Measurements from ENCODE around the gene KIAA1671. TPM values are rescaled to one million over a fixed set of nuclear protein-coding genes. Genes with fewer than 3 reads are reported as not detected.
"Not testable (repeated sequence)": the region's sequence is repeated elsewhere in the genome, so short reads cannot be mapped to it uniquely, and the experiment has no call there.

The KIAA1671 gene
- polyA plus RNA-seq, 1 donor from 2014 or later, result 3.0 TPM

DNA sequence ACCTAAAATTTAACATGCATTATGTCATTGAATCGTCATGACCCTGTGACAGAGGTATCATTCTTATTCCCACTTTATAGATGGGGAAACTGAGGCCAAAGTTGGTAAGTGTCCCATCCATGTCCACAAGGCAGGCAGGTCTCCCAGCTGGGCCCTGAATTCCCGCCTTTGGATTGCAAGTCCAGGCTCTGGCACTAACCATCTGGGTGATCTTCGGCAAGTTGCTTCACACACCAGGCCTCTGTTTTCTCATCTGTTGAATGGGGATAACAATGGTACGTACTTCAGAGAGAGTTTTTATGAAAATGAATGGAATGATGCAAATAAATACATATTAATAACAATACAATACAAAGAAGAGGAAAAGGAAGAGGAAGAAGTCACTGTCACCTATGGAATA is 250.6 kb downstream of the KIAA1671 start:
- Histone ChIP-seq H3K9me2 (ENCODE audit: insufficient read depth, low read length) (no peaks in the 10 kb centered on the region), H3K27me3 (ENCODE audit: insufficient read depth, low read depth, low read length) (no peaks in the 10 kb centered on the region), H3K27ac (ENCODE audit: low read length) (no peak overlapping the region), H3F3A (ENCODE audit: insufficient read depth, low read length, poor library complexity, severe bottlenecking) (no peaks in the 10 kb centered on the region), H3K9me3 (ENCODE audit: low read length) (no peaks in the 10 kb centered on the region), H3K4me2 (ENCODE audit: low read length) (no peak overlapping the region), H3K4me3 (ENCODE audit: low read length) (no peak overlapping the region), H2AFZ (ENCODE audit: low read depth, low read length) (no peak overlapping the region), H3K9ac (ENCODE audit: low read length) (no peak overlapping the region), H3K79me2 (replicated peaks; ENCODE audit: insufficient read depth, low read length) (no peaks in the 10 kb centered on the region), H3K36me3 (ENCODE audit: insufficient read depth, low read length) (no peaks in the 10 kb centered on the region), H4K20me1 (ENCODE audit: insufficient read depth) (no peaks in the 10 kb centered on the region)
- TF ChIP-seq RAD21 (conservative IDR thresholded peaks at IDR 0.05) (no peak), MXI1 (conservative IDR thresholded peaks at IDR 0.05; ENCODE audit: poor library complexity, severe bottlenecking) (no peak), TAF1 (IDR thresholded peaks at IDR 0.05; ENCODE audit: low read depth) (no peak), SMC3 (conservative IDR thresholded peaks at IDR 0.05; ENCODE audit: poor library complexity) (no peak), POLR2AphosphoS5 (IDR thresholded peaks at IDR 0.05) (no peak), EP300 (conservative IDR thresholded peaks at IDR 0.05; ENCODE audit: poor library complexity, severe bottlenecking) (no peak), EZH2 (IDR thresholded peaks at IDR 0.05; ENCODE audit: borderline replicate concordance, insufficient read depth, low read length, poor library complexity, severe bottlenecking) (no peak)
- TF ChIP-seq, protein P1, sequence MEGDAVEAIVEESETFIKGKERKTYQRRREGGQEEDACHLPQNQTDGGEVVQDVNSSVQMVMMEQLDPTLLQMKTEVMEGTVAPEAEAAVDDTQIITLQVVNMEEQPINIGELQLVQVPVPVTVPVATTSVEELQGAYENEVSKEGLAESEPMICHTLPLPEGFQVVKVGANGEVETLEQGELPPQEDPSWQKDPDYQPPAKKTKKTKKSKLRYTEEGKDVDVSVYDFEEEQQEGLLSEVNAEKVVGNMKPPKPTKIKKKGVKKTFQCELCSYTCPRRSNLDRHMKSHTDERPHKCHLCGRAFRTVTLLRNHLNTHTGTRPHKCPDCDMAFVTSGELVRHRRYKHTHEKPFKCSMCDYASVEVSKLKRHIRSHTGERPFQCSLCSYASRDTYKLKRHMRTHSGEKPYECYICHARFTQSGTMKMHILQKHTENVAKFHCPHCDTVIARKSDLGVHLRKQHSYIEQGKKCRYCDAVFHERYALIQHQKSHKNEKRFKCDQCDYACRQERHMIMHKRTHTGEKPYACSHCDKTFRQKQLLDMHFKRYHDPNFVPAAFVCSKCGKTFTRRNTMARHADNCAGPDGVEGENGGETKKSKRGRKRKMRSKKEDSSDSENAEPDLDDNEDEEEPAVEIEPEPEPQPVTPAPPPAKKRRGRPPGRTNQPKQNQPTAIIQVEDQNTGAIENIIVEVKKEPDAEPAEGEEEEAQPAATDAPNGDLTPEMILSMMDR (IDR thresholded peaks at IDR 0.05; ENCODE audit: poor library complexity, severe bottlenecking), result no peak
- TF ChIP-seq, protein P2, sequence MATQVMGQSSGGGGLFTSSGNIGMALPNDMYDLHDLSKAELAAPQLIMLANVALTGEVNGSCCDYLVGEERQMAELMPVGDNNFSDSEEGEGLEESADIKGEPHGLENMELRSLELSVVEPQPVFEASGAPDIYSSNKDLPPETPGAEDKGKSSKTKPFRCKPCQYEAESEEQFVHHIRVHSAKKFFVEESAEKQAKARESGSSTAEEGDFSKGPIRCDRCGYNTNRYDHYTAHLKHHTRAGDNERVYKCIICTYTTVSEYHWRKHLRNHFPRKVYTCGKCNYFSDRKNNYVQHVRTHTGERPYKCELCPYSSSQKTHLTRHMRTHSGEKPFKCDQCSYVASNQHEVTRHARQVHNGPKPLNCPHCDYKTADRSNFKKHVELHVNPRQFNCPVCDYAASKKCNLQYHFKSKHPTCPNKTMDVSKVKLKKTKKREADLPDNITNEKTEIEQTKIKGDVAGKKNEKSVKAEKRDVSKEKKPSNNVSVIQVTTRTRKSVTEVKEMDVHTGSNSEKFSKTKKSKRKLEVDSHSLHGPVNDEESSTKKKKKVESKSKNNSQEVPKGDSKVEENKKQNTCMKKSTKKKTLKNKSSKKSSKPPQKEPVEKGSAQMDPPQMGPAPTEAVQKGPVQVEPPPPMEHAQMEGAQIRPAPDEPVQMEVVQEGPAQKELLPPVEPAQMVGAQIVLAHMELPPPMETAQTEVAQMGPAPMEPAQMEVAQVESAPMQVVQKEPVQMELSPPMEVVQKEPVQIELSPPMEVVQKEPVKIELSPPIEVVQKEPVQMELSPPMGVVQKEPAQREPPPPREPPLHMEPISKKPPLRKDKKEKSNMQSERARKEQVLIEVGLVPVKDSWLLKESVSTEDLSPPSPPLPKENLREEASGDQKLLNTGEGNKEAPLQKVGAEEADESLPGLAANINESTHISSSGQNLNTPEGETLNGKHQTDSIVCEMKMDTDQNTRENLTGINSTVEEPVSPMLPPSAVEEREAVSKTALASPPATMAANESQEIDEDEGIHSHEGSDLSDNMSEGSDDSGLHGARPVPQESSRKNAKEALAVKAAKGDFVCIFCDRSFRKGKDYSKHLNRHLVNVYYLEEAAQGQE (IDR thresholded peaks at IDR 0.05; ENCODE audit: borderline replicate concordance), result no peak

DNA sequence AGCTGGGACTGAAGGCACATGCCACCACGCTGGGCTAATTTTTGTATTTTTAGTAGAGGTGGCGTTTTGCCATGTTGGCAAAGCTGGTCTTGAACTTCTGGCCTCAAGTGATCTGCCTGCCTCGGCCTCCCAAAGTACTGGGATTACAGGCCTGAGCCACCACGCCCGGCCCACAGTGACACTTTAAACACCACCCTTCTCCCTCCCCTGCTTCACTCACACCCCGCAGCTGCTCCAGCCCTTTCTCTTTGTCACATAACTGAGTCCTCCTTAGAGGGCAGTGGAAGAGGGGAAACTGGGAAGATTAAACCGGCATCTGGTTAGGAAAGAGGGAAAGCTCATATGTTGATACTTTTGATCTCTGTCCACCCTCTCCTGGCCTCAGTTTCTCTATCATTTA is 252.0 kb downstream of the KIAA1671 start:
- not testable (repeated sequence) for H2AFZ ChIP-seq (ENCODE audit: low read depth, low read length); H4K20me1 ChIP-seq (ENCODE audit: insufficient read depth); H3F3A ChIP-seq (ENCODE audit: insufficient read depth, low read length, poor library complexity, severe bottlenecking); H3K9ac ChIP-seq (ENCODE audit: low read length); H3K27ac ChIP-seq (ENCODE audit: low read length); H3K36me3 ChIP-seq (ENCODE audit: insufficient read depth, low read length); H3K4me3 ChIP-seq (ENCODE audit: low read length); H3K9me3 ChIP-seq (ENCODE audit: low read length); H3K4me2 ChIP-seq (ENCODE audit: low read length); H3K9me2 ChIP-seq (ENCODE audit: insufficient read depth, low read length); H3K27me3 ChIP-seq (ENCODE audit: insufficient read depth, low read depth, low read length); H3K79me2 ChIP-seq (replicated peaks; ENCODE audit: insufficient read depth, low read length)

DNA sequence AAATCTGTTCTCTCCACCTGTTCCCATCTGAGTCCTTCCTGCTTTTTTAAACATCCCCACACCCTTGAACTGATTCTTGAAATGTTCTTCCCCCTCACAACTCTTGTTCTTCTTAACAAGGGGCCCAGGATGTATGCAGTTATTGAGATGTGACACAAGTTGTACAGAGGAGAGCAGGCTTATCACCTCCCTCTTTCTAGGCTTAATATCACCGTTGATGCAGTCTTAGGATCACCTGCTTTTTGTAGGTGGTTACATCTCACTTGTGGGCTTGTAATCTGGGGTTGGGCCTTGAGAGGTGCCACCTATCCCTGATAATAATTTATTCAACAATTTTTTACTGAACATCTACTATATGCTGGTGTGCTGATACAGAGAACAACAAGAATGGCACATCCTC is 253.3 kb downstream of the KIAA1671 start:
- no peaks in the 10 kb centered on the region for H3F3A ChIP-seq (ENCODE audit: insufficient read depth, low read length, poor library complexity, severe bottlenecking)
- H3K4me2 ChIP-seq (ENCODE audit: low read length), result no peak overlapping the region
- no peak overlapping the region for H3K4me3 ChIP-seq (ENCODE audit: low read length)
- no peak overlapping the region for H2AFZ ChIP-seq (ENCODE audit: low read depth, low read length)
- no peaks in the 10 kb centered on the region for H3K27me3 ChIP-seq (ENCODE audit: insufficient read depth, low read depth, low read length)
- no peaks in the 10 kb centered on the region for H3K9me2 ChIP-seq (ENCODE audit: insufficient read depth, low read length)
- TF ChIP-seq, protein P2 (IDR thresholded peaks at IDR 0.05; ENCODE audit: borderline replicate concordance), result no peak
- TF ChIP-seq SMC3 (conservative IDR thresholded peaks at IDR 0.05; ENCODE audit: poor library complexity) (no peak), POLR2AphosphoS5 (IDR thresholded peaks at IDR 0.05) (no peak)
- no peaks in the 10 kb centered on the region for H3K9me3 ChIP-seq (ENCODE audit: low read length)
- no peaks in the 10 kb centered on the region for H4K20me1 ChIP-seq (ENCODE audit: insufficient read depth)
- H3K79me2 ChIP-seq (replicated peaks; ENCODE audit: insufficient read depth, low read length), result no peaks in the 10 kb centered on the region
- H3K36me3 ChIP-seq (ENCODE audit: insufficient read depth, low read length), result no peaks in the 10 kb centered on the region
- no peak overlapping the region for H3K27ac ChIP-seq (ENCODE audit: low read length)
- no peak overlapping the region for H3K9ac ChIP-seq (ENCODE audit: low read length)
